NT2/D1 (cell line): ENCODE results near the gene SEMG1.

Experiments
- SUZ12 ChIP-seq: IDR thresholded peaks from 2 replicates; pipeline ENCODE4 v1.6.1; 2011; ENCODE audit not compliant: insufficient read length, insufficient read depth; ENCODE audit errors: extremely low read depth
- YY1 ChIP-seq: IDR thresholded peaks from 2 replicates; pipeline ENCODE4 v1.6.1; 2011; ENCODE audit not compliant: insufficient read length, insufficient read depth
- ZNF274 ChIP-seq: IDR thresholded peaks from 2 replicates; pipeline ENCODE4 v1.6.1; 2011; ENCODE audit warnings: mild to moderate bottlenecking, low read depth, low read length

DNA sequence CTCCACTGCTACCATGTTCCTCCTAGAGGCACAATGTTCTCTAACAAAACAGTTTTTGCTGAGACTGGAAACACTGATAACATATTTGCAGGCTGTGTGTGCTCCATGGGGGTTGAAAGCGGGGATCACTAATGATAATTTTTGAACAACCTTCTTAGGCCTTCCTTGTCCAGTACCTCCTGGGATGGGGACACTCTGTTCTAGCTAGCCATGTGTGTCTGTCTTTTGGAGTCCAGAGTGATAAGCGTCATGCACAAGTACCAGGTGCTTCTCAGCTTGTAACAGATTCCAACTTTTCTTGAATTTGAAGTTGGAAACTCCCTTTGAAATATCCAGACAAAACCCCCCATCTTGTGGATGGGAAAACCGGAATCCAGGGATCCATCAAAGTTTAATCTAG lies 17.0 kb upstream of the SEMG1 start:
- TF ChIP-seq ZNF274: no peak
- no peak for TF ChIP-seq YY1
- no peak for TF ChIP-seq SUZ12
